ENCODE data around the gene THAP7.
"Not testable (repeated sequence)": the region's sequence is repeated elsewhere in the genome, so short reads cannot be mapped to it uniquely, and the experiment has no call there.

THAP7 gene, protein sequence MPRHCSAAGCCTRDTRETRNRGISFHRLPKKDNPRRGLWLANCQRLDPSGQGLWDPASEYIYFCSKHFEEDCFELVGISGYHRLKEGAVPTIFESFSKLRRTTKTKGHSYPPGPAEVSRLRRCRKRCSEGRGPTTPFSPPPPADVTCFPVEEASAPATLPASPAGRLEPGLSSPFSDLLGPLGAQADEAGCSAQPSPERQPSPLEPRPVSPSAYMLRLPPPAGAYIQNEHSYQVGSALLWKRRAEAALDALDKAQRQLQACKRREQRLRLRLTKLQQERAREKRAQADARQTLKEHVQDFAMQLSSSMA

DNA sequence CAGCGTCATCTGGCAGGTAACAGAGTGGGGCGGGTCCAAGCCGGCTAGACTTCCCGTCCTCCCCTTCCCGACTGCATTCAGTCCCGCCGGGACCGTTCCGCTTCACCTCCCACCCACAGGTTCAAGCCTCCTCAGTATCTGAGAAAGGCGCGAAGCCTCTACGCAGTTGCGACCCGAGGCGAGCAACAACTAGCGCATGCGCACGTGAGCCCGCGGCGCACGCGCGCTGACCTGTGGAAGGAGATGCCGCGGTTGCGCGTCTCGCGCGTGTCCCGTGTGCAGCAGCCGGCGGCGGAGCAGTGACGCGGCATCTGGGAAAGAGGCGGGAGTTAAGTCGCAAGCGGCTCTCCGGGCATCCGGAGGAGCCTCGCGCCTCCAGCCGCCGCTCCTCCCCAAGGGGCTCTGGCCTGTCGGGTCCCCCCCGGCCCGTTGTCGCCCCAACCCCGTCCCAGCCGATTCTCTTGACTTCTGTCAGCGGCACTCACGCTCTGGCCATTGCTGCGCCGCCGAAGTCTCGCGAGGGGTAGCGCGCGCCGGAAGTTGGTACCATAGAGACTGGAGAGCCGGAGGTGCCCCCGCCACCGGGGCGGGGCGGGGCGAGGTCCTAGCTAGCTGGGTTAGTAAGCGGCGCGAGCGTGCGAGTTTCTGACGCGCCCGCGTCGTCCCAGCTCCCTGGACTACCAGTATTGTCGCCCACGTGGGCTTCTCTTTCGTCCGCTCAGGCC is at the start of gene THAP7:
TSS of gene THAP7 (minus strand) at position 518 of the 725 bp plus-strand sequence. CDS start at position 311, 207 bp downstream.
- DNase-seq, result peak; percentile 93

DNA sequence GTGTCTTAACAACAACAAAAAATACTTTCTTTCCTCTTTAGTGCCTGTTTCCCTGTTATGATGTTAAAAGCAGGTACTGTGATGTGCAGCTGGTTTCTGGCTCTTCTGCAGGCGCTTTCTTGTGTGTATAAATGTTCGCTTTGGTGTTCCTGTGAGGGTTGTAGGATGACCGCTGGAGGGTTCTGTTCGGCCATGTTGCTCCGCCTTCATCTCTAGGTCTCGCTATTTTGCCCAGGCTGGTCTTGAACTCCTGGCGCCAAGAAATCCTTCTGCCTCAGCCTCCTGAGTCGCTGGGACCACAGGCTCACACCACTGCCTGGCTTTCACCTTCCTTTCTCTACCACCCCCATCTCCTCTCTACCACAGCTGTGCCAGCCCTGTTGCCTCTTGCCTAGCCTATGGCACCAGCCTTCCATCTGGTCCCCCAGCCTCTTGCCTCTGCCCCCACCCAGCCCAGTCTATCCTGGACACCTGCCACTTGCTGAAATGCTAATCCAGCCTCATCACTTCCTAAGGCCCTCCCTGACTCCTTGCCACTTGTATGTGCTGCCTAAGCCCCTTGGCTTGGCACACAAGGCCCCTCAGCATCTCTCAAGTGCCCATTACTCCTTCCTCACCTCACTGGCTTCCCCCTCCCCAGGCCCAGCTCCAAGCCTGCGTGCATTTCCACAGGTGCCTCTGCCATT is 49.4 kb upstream of the THAP7 start:
- no peak for DNase-seq

DNA sequence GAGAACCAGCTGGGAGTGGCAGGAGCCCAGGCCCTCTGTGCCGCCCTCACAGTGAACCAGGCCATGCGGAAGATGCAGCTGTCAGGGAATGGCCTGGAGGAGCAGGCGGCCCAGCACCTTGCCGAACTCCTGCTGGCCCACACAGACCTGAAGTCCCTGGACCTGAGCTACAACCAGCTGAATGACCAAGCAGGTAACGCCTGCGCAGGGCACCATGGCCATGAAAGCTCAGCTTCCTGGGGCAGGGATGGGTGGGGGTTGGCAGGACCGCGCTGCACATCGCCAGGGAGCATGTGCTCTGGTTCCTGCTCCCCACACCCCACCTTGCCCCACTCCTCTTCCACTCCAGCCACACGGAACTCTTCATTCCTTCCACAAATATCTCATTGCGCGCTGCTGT is 47.0 kb upstream of the THAP7 start:
- not testable (repeated sequence) for DNase-seq

DNA sequence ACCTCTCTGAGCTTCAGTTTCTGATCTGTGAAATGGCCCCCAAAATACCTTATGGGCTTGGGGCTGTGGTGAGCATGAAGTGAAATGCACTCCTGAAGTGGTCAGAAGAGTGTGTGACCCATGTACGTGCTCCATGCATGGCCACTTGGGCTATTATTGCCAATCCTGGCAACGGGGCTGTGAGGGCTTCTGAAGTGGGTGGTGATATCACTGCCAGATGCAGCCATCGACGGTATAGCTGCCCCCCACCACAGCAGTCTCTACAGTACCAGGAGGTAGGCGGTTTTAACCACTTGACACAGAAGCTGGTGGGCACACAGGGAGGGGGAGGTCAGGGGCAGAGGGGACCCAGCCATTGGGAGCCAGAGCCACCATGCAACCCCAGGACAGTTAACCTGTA is 46.5 kb upstream of the THAP7 start:
- DNase-seq, result not testable (repeated sequence)

DNA sequence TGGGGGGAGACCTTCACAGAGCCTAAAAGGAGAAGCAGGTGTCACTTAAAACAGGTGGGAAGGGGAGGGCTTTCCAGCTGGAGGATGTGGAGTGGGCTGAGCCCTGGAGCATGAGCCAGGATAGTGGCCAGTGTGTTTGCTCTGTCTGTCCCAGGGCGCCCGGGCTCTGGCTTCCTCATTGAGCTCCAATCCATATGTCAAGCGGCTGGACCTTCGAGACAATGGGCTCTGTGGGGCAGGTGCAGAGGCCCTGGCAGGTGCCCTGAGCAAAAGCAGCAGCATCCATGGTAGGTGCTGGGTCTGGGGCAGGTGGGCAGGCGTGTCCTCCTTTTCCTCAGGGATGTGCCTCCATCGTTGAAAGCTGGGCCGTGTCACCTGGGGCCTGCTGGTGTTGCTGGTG is 45.8 kb upstream of the THAP7 start:
- DNase-seq, result peak; percentile 78

DNA sequence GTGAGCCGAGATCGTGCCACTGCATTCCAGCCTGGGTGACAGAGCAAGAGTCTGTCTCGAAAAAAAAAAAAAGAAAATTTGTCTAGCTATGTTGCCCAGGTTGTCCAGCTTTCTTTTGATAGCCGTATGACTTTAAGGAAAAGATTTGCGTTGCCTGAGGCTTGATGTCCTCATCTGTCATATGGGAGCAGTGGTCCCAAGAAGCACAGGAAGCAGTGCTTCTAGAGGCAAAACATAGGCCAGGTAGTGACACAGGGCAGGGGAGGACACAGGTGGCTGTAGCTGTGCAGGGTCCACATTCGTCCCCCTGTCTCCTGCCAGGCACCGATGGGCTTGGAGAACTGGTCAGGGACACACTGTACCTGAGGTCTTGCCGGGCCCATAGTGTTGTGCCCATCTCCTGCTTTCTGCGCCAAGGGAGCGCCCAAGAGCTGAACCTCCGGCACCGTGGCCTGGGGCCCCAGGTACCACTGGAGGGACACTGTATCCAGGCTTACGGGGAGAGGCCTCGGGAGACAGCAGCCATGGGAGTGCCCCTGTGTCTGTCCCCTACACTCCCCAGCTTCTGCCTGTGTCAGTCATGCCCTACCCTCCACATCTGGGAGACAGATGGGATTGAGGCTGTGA is 45.2 kb upstream of the THAP7 start:
- DNase-seq, result no peak

DNA sequence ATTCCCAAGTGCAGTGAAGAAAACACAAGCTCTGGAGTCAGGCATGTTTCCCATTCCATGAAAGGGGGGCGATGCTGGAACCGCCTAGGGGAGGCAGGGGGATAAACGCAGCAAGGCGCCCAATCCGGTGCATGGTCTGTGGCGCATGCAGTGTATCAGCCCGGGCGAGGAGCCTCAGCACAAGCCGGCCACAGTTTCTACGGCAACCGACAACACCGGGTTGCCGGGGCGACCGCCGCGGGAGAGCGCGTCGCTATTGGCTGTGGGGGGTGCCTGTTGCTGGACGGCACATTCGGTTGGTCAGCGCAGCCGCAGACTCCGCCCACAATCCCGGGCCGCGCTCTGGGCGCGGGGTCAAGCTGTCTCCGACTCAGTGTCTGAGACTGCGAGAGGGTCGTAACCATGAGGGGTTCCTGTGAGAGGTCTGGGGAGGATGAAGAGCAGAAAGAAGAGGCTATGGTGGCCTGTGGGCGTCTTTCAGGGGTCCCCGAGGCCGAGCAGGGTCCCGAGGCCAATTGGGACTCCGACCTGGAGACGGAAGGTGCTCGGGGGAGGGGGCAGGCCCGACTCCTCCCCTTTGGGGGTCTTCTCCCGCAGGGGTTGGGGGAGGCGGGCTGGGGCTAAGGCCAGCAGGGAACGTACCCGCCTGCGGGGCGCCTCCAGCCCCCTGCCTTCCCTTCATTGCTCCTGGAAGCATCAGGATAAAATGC is 43.8 kb upstream of the THAP7 start, which contains the start of gene LRRC74B:
TSS of gene LRRC74B (plus strand) at position 362 of the 710 bp plus-strand sequence. CDS start at position 403, 41 bp downstream.
- peak; percentile 86 for DNase-seq

DNA sequence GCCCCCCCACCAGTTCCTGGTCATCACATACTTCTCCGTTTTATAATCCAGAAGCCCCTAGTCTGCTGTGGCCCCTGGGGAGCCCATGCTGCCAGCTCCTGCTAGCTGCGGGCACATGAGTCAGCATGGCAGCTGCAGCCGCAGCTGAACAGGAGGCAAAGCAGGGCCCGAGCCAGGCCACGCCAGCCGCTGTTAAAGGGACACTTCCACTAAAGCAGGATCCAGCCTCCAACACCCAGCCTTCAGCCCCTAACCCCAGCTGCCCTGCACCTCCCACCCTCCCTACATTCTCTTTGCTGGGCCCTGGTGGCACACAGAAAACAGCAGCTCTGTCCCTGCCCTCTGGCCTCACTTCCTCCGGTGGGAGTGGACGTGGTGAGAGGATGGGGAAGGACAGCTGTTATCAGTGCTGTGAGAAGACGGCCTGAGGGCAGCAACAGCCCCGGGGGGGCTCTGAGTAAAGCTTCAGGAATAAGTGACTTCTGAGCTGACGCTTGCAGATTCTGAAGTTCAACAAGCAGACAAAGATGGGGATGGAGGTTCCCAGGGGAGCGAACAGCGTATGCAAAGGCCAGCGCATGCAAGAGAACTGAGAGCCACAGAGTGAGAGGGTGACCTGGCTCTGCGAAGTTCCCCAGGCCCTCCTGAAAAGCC is 43.1 kb upstream of the THAP7 start:
- peak; percentile 29 for DNase-seq

DNA sequence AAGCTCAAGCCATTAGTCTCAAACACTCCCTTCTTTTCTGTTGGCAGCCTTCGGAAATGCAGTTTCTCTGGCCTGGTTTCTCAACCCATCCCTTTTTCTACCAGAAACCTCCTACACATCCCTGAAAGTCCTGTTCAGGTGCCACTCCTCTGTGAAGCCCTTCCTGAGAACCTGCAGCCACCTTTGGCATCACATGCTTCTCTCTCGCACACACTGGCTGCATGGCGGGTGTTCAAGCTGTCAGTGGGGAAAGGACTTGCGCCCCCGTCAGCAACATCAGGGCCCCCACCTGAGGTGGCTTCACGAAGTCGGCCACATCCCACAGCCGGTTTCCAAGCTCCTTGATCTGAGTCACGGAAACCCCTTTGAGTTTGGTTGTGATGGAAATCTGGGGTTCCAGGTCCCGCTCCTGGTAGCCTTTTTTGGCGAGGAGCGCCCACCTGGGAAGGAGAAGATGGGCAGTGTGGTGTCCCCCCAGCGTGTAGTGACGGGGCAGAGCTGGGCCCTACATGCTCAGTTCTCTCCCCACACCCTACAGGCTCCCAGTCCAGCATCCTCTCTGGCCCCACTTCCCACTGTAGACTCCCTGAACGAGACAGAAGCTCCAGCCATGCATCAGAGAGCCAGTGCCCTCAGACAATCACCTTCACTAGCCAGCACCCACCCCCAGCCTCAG is 42.1 kb upstream of the THAP7 start:
- no peak for DNase-seq

DNA sequence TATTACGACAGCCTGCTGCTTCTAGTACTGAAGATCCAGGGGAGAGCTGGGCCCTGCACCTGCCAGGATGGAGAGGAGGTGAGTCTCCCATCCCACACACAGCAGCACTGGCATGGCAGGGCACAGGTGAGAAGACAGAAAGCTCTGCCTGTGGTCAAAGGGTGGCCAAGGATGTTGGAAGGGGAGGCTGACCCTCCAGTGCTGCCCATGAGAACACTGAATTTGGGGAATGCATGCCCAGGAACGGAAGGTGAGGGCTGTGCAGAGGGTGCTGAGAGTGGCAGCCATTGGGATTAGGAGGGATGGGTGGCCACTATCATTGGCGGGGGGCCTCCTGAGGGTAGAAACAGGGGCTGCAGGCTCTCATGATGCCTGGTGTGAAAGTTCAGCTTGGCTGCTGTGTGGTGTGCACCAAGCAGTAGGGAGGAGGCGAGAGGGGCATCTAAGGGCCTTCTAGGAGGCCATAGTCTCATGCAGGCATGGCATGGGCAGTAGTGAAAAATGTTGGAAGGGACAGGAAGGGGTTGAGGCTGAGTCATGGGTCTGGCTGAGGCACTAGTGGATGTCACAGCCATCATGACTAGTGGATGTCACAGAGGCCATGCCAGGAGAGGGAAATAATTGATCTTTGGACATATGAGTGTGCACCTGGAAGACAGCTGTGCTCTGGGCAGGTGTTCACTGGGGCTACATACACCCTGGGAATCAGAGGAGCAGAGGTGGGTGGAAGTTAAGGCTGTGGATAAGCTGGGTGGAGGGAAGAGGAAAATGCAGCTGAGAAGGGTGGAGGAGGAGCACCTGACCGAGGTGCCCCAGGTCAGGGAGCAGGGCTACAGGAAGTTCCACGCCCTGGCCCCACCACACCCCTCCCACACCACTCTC is 41.3 kb upstream of the THAP7 start:
- DNase-seq, result no peak

DNA sequence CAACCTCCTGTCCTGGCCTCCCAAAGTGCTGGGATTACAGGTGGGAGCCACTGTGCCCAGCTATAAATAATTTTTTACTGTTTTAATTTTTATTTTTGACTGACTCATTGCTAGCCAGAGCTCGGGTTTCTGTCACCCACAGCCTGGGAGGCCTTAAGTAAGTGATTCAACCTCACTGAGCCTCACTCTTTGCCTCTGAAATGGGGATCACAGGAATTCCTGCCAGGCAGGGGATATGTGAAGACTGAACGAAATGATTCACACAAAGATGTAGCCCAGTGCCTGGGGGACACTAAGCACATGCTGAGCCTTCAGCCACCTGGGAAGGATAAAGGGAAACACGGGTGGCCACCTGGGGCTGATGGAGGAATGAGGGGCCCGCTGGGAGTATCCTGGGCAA is 40.0 kb upstream of the THAP7 start:
- DNase-seq, result no peak

DNA sequence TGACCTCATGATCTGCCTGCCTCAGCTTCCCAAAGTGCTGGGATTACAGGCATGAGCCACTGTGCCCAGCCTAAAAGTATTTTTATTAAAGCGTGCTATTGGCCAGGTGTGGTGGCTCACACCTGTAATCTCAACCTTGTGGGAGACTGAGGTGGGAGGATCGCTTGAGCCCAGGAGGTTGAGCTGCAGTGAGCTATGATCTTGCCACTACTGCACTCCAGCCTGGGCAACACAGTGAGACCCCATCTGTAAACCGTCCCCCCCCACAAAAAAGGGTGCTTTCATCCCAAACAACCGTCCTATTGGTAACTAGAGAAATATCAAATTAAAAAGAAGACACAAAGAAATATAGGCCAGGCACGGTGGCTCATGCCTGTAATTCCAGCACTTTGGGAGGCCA is 37.2 kb upstream of the THAP7 start:
- not testable (repeated sequence) for DNase-seq

DNA sequence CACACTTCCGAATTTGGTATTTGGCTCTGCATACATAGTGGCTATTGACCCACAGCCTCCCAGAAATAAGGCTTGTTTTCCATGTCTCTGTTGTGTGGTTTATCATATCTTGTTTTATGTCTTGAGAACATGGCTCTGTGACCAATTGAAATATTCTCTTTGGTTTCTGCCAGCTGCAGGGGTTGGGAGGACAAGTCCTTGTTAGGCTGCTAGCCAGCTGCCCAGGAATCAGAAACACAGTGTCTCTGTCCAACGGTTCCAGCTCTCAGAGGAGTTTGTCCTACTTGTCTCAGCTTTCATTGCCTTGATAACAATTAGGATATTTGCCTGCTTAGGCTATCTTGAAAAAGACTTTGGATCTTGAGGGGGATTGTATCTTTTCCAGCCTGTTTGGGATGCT is 36.5 kb upstream of the THAP7 start:
- DNase-seq, result no peak

DNA sequence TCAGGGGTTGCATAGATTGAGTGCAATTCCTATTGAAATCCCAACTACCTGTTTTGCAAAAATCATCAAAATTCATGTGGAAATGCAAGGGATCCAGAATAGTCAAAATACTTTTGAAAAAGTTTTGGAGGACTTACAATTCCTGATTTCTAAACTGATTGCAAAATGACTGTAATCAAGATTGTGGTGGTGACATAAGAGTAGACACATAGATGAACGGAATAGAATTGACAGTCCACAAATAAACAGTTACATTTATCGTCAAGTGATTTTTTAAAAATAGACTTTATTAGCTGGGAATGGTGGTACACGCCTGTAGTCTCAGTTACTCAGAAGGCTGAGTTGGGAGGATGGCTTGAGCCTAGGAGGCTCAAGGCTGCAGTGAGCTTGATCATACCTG is 33.1 kb upstream of the THAP7 start:
- DNase-seq, result no peak

DNA sequence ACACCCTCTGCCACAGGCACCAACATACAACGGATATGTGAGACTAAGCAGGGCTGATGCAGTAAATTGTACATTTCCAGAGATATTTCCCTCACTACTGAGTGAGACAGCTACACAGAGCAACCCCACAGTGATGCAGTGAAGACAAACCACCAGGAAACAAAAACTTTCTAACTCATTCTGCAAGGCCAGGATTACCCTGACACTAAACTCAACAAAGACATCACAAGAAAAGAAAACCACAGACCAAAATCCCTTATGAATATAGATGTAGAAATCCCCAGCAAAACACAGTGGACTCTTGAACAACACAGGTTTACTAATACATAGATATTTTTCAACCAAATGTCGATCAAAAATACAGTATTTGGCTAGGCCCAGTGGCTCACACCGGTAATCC is 32.0 kb upstream of the THAP7 start:
- no peak for DNase-seq

DNA sequence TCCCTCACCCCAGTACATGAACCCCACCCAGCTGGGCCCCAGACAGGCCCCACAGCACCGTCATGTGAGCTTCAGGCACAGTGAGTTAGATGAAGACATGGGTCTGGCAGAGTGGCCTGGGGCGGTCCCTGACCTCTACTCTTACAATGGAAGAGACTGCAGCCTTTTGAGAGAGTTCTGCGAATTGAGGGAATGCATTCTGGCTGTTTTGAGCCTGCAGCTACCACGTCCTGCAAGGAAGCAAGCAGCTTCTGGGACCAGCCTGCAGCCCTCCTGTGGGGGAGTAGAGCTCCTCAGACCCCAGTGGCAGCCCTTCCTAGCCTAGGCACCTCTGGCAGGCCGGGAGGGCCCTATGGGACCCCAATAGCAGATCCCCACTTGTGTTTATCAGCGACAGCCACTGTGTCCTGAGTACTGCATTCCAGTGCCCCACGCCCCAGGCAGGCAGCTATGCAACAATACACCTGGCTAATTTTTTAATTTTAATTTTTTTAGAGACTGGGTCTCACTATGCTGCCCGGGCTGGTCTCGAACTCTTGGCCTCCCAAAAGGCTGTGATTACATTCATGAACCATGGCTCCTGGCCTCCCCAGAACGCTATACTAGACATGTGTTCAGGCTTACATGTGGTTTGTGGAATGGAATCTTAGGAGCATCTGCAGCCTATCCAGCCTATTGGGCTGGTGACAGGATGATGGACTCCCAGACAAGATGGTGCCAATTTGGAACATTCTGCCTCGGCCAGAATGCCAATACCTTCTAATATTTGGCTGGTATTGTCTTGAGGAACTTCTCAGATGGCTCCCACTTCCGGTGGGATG is 31.2 kb upstream of the THAP7 start:
- no peak for DNase-seq

DNA sequence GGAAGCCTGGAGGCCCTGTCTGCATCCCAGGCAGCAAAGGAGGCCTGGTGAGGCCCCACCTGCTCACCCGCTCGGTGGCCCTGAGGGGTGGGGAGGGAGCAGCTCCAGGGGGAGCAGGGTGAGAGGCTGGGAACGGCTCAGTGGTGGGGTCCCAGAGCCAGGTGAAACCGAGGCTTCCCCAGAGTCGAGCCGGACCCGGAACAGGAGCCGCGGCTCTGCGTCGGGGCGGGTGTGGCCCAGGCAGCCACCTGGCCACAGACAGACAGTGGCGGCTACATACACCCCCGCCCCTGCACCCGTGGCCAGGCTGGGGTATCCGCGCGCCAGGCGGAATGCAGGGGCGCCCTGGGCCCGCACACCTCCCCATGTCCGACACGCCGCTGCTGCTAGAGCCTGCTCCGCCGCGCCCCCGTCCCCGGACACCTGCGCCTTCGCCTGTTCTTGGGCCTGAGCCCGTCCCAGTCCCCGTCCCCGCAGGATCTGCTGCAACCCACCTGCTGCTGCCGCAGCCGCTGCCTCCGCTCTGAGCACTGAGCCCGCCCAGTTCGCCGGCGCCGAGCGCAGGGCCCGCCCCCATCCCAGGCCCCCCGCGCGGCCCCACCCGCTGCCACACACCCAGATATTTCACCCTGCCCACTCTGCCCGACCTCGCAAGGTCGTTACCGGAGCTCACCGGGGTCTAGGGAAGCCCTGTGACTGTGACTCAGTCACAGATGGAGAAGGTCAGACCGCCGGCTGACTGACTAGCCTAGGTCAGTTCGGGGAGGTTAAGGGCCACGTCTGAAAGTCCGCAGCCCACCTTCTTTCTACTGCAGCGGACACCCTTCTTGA is 30.3 kb upstream of the THAP7 start, which contains the start of gene SLC7A4:
TSS of gene SLC7A4 (minus strand) at position 525 of the 831 bp plus-strand sequence. CDS start 749 bp downstream, outside the sequence.
- no peak for DNase-seq

DNA sequence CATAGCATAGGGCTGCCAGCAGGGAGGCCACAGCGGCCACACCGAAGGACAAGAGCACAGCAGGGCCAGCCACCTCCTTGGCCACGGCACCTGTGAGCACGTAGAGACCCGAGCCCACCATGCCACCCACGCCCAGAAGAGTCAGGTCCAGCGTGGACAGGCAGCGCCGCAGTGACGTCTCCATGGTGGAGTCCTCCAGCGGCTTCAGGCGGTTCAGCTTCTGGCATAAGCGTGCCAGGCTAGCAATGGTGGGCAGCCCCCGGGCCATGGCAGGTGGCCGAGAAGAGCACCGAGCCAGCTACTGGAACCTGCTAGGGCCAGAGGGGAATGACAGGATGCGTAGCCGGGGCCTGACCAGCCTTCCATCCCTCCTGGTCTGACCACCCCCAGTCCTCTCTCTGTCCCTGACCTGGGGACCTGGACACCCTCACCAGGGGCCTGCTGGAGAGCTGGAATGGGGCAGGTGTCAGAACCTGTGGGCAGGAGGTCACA is 29.7 kb upstream of the THAP7 start:
- no peak for DNase-seq

Data from DMS153 (cell line).